HEK293 (cell line): ENCODE results near the gene KIF13A.

Source experiments
- CTCF ChIA-PET: fragments of 350-600 bp; formaldehyde crosslinking; extraction: SDS; loops from one replicate; lab custom pipeline; 2021; ENCODE audit warnings: antibody characterized with exemption; lab: Yijun Ruan, JAX
- POLR2A ChIA-PET: fragments of 300-600 bp; formaldehyde crosslinking; extraction: SDS; loops from one replicate; lab custom pipeline; 2020; ENCODE audit warnings: antibody characterized with exemption, inconsistent platforms; lab: Yijun Ruan, JAX
- H3K27ac ChIP-seq: fragments of 200-500 bp; sonication (Bioruptor generic); 2 replicates; pipeline ENCODE4 v1.5.1; 2014; ENCODE audit warnings: low read depth, low read length, control low read depth, inconsistent platforms; ENCODE audit errors: extremely low read depth
- H3K36me3 ChIP-seq, 2 experiments: fragments of 200-500 bp in 1 of 2; sonication (Bioruptor generic) in 1 of 2; 1 replicate in 1 of 2; 2 replicates in 1 of 2; pipeline ENCODE4 v1.5.1; 2014 to 2017; ENCODE audit warnings: inconsistent platforms in 2 of 2, low read length in 2 of 2; ENCODE audit not compliant: control insufficient read depth in 2 of 2, insufficient read depth in 1 of 2
- H3K4me1 ChIP-seq: fragments of 200-500 bp; sonication (Bioruptor generic); 2 replicates; pipeline ENCODE4 v1.5.1; 2014; ENCODE audit warnings: mild to moderate bottlenecking, low read length, inconsistent platforms; ENCODE audit not compliant: control insufficient read depth, insufficient read depth
- H3K4me3 ChIP-seq: 2 replicates; pipeline ENCODE4 v1.5.1; 2011; ENCODE audit warnings: low read depth, mild to moderate bottlenecking, control low read depth, low read length, moderate library complexity
- H3K9me3 ChIP-seq: fragments of 200-500 bp; sonication (Bioruptor generic); 2 replicates; pipeline ENCODE4 v1.5.1; 2014; ENCODE audit warnings: low read depth, low read length, inconsistent platforms; ENCODE audit not compliant: control insufficient read depth, insufficient read depth
- GFI1B ChIP-seq: fragments of 450-650 bp; formaldehyde crosslinking; IDR thresholded peaks from 2 replicates; pipeline ENCODE4 v1.5.1; 2016; ENCODE audit warnings: missing biosample characterization, missing genetic modification characterization
- HOXC10 ChIP-seq: sonication (generic); formaldehyde crosslinking; IDR thresholded peaks from 2 replicates; pipeline ENCODE4 v1.8.1; 2023; ENCODE audit warnings: mild to moderate bottlenecking, missing genetic modification reagents
- OVOL3 ChIP-seq: fragments of 450-650 bp; formaldehyde crosslinking; IDR thresholded peaks from 2 replicates; pipeline ENCODE4 v1.5.1; 2016; ENCODE audit warnings: missing biosample characterization, missing genetic modification characterization
- SP7 ChIP-seq: fragments of 450-650 bp; formaldehyde crosslinking; IDR thresholded peaks from 2 replicates; pipeline ENCODE4 v1.5.1; 2016; ENCODE audit warnings: missing biosample characterization, missing genetic modification characterization
- ZEB2 ChIP-seq: fragments of 450-650 bp; formaldehyde crosslinking; IDR thresholded peaks from 2 replicates; pipeline ENCODE4 v1.5.1; 2016; ENCODE audit warnings: missing biosample characterization, missing genetic modification characterization
- ZNF169 ChIP-seq: fragments of 450-650 bp; formaldehyde crosslinking; IDR thresholded peaks from 2 replicates; pipeline ENCODE4 v1.5.1; 2016; ENCODE audit warnings: missing biosample characterization, missing genetic modification characterization
- ZNF211 ChIP-seq: fragments of 450-650 bp; formaldehyde crosslinking; IDR thresholded peaks from 2 replicates; pipeline ENCODE4 v1.5.1; 2016; ENCODE audit warnings: low read depth, missing biosample characterization, missing genetic modification characterization
- ZNF239 ChIP-seq: fragments of 450-650 bp; formaldehyde crosslinking; IDR thresholded peaks from 2 replicates; pipeline ENCODE4 v1.5.1; 2016; ENCODE audit warnings: missing biosample characterization, missing genetic modification characterization
- ZNF292 ChIP-seq: fragments of 450-650 bp; formaldehyde crosslinking; IDR thresholded peaks from 2 replicates; pipeline ENCODE4 v1.5.1; 2016; ENCODE audit warnings: low read depth, missing biosample characterization, missing genetic modification characterization, borderline replicate concordance
- ZNF658 ChIP-seq: fragments of 450-650 bp; formaldehyde crosslinking; IDR thresholded peaks from 2 replicates; pipeline ENCODE4; 2016; ENCODE audit warnings: missing biosample characterization, missing genetic modification characterization
- TF ChIP-seq, protein P1 (sequence below): fragments of 450-650 bp; formaldehyde crosslinking; IDR thresholded peaks from 2 replicates; pipeline ENCODE4 v1.5.1; 2016; ENCODE audit warnings: missing biosample characterization, missing genetic modification characterization
- TF ChIP-seq, protein P2 (sequence below): fragments of 450-650 bp; formaldehyde crosslinking; IDR thresholded peaks from 2 replicates; pipeline ENCODE4 v1.5.1; 2016; ENCODE audit warnings: missing biosample characterization, missing genetic modification characterization, borderline replicate concordance
- TF ChIP-seq, protein P3 (sequence below): fragments of 450-650 bp; formaldehyde crosslinking; conservative IDR thresholded peaks from 2 replicates; pipeline ENCODE4 v1.5.1; 2016; ENCODE audit warnings: low read depth, missing biosample characterization, missing genetic modification characterization
- TF ChIP-seq, protein P4 (sequence below): fragments of 450-650 bp; formaldehyde crosslinking; IDR thresholded peaks from 2 replicates; pipeline ENCODE4 v1.5.1; 2016; ENCODE audit warnings: missing biosample characterization, missing genetic modification characterization
- TF ChIP-seq, protein P5 (sequence below): fragments of 450-650 bp; formaldehyde crosslinking; IDR thresholded peaks from 2 replicates; pipeline ENCODE4; 2016; ENCODE audit warnings: missing biosample characterization, missing genetic modification characterization
- TF ChIP-seq, protein P6 (sequence below): fragments of 450-650 bp; formaldehyde crosslinking; IDR thresholded peaks from 2 replicates; pipeline ENCODE4 v1.5.1; 2016; ENCODE audit warnings: missing biosample characterization, missing genetic modification characterization

Gene KIF13A

DNA sequence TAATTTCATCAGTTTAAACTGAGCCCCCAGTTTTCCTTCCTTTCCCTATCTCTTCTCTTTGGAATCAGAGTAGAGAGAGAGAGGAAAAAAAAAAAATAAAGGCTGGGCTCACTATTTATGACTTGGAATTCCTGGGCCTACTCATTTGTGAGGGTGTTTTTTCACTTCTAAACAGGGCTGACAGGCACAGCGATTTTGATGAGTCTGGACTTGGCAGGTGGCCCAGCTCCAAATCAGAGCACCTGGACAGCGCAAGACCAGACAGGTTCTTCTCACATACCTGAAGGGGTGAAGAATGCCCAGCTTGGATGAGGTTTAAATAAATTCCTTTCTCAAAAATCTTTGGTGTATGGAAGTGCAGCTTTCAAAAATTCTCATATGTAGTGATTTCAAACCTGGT, 122.2 kb downstream of the KIF13A start:
- no peaks in the 10 kb centered on the region for H3K9me3 ChIP-seq
- POLR2A ChIA-PET, result no interaction called here
- no peaks in the 10 kb centered on the region for H3K36me3 ChIP-seq
- TF ChIP-seq, protein P1, sequence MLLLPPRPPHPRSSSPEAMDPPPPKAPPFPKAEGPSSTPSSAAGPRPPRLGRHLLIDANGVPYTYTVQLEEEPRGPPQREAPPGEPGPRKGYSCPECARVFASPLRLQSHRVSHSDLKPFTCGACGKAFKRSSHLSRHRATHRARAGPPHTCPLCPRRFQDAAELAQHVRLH (tag by site-specific recombination), result no peak
- TF ChIP-seq, protein P2, sequence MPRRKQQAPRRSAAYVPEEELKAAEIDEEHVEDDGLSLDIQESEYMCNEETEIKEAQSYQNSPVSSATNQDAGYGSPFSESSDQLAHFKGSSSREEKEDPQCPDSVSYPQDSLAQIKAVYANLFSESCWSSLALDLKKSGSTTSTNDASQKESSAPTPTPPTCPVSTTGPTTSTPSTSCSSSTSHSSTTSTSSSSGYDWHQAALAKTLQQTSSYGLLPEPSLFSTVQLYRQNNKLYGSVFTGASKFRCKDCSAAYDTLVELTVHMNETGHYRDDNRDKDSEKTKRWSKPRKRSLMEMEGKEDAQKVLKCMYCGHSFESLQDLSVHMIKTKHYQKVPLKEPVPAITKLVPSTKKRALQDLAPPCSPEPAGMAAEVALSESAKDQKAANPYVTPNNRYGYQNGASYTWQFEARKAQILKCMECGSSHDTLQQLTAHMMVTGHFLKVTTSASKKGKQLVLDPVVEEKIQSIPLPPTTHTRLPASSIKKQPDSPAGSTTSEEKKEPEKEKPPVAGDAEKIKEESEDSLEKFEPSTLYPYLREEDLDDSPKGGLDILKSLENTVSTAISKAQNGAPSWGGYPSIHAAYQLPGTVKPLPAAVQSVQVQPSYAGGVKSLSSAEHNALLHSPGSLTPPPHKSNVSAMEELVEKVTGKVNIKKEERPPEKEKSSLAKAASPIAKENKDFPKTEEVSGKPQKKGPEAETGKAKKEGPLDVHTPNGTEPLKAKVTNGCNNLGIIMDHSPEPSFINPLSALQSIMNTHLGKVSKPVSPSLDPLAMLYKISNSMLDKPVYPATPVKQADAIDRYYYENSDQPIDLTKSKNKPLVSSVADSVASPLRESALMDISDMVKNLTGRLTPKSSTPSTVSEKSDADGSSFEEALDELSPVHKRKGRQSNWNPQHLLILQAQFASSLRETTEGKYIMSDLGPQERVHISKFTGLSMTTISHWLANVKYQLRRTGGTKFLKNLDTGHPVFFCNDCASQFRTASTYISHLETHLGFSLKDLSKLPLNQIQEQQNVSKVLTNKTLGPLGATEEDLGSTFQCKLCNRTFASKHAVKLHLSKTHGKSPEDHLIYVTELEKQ (tag by site-specific recombination), result no peak
- TF ChIP-seq GFI1B (tag by site-specific recombination), result 0 out of 2 replicates have a peak, but pooled peaks have one; percentile 47
- CTCF ChIA-PET, result interaction anchor here (0.6 kb wide), 1 partner anchor 13 kb away, joined by 4 read pairs; no protein-coding TSS in a partner anchor
- no peak overlapping the region for H3K4me3 ChIP-seq
- peaks cover 4% of the 10 kb centered on the region; the same call in 1 of the 2 replicates for H3K4me1 ChIP-seq
- no peak overlapping the region for H3K27ac ChIP-seq

DNA sequence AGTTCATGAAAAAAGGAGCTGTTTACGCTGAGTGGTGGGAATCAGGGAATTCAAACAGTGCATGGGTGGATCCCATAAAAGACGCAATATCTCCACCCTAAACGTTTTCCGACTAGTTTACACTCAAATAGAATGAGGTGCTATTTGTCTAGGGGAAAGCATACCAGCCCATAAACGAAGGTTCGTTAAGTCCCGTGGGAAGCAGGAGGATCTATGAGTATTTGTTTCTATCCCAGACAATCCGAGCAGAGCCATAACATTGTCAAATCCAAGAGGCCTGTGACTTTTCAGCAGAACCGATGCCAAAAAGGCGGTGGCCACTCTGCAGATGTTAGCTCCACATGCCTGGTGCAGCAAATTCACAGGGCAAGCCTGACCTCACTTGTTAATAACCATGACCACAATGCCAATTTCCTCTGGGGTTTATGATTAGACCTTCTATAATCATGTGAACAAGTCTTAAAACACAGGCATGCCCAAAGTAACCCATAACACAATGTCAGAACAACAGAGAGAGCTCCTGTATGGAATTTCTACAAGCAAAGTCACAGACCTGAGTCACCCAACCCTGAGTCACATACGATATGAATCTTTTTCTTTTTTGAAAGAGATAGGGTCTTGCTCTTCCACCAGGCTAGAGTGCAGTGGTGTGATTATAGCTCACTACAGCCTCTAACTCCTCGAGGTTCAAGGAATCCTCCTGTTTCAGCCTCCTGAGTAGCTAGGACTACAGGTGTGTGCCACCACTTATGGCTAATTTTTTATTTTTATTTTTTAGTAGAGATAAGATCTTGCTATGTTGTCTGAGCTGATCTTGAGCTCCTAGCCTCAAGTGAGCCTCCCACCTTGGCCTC, 123.3 kb downstream of the KIF13A start:
- CTCF ChIA-PET, result interaction anchor here (0.6 to 0.9 kb wide), 2 partner anchors 59 to 123 kb away, joined by 3 read pairs; no protein-coding TSS in a partner anchor
- POLR2A ChIA-PET, result no interaction called here
- H3K27ac ChIP-seq, result no peak overlapping the region
- H3K36me3 ChIP-seq, result no peaks in the 10 kb centered on the region
- H3K9me3 ChIP-seq, result no peaks in the 10 kb centered on the region
- H3K4me3 ChIP-seq, result no peak overlapping the region
- peaks cover 4% of the 10 kb centered on the region; the same call in 1 of the 2 replicates for H3K4me1 ChIP-seq
- TF ChIP-seq ZNF292 (tag by site-specific recombination), result no peak
- TF ChIP-seq, all 188 proteins: peak for 0

DNA sequence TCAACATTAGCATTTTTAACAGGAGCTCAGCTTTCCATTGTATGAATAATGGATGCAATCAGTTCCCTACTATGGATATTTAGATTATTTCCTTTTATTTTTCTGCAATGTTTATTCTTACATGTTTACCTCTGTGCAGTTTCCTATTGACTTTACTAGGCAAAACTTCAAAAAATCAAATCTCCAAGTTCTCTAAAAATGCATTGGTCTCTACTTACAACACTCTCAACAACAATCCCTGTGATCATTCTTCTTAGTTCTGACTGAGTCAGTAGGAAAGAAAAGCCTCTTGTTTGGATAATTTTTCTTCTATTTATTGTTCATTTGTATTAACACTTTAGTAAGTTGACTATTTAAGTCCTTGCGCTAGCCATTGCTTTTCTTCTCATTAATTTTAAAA, 126.1 kb downstream of the KIF13A start:
- Histone ChIP-seq H3K4me3 (no peak overlapping the region), H3K9me3 (no peaks in the 10 kb centered on the region), H3K27ac (no peak overlapping the region), H3K36me3 (no peaks in the 10 kb centered on the region), H3K4me1 (peaks cover 4% of the 10 kb centered on the region; the same call in 1 of the 2 replicates)
- CTCF ChIA-PET, result interaction anchor here (1.5 kb wide), 1 partner anchor 58 kb away, joined by 3 read pairs; no protein-coding TSS in a partner anchor
- POLR2A ChIA-PET, result no interaction called here
- TF ChIP-seq ZEB2 (tag by site-specific recombination), result no peak
- no peak for TF ChIP-seq OVOL3 (tag by site-specific recombination)
- TF ChIP-seq ZNF211 (tag by site-specific recombination), result no peak
- TF ChIP-seq, protein P3, sequence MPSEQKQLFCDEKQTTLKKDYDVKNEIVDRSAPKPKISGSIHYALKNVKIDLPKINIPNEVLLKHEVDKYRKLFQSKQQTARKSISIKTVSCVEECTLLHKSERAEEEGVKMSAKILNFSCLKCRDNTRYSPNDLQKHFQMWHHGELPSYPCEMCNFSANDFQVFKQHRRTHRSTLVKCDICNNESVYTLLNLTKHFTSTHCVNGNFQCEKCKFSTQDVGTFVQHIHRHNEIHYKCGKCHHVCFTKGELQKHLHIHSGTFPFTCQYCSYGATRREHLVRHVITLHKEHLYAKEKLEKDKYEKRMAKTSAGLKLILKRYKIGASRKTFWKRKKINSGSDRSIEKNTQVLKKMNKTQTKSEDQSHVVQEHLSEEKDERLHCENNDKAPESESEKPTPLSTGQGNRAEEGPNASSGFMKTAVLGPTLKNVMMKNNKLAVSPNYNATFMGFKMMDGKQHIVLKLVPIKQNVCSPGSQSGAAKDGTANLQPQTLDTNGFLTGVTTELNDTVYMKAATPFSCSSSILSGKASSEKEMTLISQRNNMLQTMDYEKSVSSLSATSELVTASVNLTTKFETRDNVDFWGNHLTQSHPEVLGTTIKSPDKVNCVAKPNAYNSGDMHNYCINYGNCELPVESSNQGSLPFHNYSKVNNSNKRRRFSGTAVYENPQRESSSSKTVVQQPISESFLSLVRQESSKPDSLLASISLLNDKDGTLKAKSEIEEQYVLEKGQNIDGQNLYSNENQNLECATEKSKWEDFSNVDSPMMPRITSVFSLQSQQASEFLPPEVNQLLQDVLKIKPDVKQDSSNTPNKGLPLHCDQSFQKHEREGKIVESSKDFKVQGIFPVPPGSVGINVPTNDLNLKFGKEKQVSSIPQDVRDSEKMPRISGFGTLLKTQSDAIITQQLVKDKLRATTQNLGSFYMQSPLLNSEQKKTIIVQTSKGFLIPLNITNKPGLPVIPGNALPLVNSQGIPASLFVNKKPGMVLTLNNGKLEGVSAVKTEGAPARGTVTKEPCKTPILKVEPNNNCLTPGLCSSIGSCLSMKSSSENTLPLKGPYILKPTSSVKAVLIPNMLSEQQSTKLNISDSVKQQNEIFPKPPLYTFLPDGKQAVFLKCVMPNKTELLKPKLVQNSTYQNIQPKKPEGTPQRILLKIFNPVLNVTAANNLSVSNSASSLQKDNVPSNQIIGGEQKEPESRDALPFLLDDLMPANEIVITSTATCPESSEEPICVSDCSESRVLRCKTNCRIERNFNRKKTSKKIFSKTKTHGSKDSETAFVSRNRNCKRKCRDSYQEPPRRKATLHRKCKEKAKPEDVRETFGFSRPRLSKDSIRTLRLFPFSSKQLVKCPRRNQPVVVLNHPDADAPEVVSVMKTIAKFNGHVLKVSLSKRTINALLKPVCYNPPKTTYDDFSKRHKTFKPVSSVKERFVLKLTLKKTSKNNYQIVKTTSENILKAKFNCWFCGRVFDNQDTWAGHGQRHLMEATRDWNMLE, result no peak
- TF ChIP-seq ZNF169 (tag by site-specific recombination), result no peak
- TF ChIP-seq, protein P4, sequence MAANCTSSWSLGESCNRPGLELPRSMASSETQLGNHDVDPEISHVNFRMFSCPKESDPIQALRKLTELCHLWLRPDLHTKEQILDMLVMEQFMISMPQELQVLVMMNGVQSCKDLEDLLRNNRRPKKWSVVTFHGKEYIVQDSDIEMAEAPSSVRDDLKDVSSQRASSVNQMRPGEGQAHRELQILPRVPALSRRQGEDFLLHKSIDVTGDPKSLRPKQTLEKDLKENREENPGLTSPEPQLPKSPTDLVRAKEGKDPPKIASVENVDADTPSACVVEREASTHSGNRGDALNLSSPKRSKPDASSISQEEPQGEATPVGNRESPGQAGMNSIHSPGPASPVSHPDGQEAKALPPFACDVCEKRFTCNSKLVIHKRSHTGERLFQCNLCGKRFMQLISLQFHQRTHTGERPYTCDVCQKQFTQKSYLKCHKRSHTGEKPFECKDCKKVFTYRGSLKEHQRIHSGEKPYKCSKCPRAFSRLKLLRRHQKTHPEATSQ, result no peak
- TF ChIP-seq, protein P5, sequence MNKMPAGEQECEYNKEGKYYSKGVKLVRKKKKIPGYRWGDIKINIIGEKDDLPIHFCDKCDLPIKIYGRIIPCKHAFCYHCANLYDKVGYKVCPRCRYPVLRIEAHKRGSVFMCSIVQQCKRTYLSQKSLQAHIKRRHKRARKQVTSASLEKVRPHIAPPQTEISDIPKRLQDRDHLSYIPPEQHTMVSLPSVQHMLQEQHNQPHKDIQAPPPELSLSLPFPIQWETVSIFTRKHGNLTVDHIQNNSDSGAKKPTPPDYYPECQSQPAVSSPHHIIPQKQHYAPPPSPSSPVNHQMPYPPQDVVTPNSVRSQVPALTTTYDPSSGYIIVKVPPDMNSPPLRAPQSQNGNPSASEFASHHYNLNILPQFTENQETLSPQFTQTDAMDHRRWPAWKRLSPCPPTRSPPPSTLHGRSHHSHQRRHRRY (tag by site-specific recombination), result no peak
- TF ChIP-seq ZNF658 (tag by site-specific recombination), result no peak
- TF ChIP-seq, protein P6, sequence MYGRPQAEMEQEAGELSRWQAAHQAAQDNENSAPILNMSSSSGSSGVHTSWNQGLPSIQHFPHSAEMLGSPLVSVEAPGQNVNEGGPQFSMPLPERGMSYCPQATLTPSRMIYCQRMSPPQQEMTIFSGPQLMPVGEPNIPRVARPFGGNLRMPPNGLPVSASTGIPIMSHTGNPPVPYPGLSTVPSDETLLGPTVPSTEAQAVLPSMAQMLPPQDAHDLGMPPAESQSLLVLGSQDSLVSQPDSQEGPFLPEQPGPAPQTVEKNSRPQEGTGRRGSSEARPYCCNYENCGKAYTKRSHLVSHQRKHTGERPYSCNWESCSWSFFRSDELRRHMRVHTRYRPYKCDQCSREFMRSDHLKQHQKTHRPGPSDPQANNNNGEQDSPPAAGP, result no peak
- no peak for TF ChIP-seq SP7 (tag by site-specific recombination)
- TF ChIP-seq ZNF239 (tag by site-specific recombination), result no peak
- TF ChIP-seq HOXC10 (CRISPR knock-in tag), result no peak
